GM12873 (cell line): ENCODE results near the gene CDK16.

Experiments used
- CTCF ChIP-seq: IDR thresholded peaks from 2 replicates; pipeline ENCODE4 v1.5.1; 2012; ENCODE audit warnings: low read depth, mild to moderate bottlenecking, moderate library complexity, low read length, control low read depth; ENCODE audit not compliant: insufficient read depth; ENCODE audit errors: missing control alignments

CDK16 gene

GRCh38 chrX:47239199-47239598 lies 20.7 kb downstream of the CDK16 start:
- no peak for TF ChIP-seq CTCF

- TF ChIP-seq CTCF: no peak
Observed at GRCh38 chrX:47239898-47240545, 21.5 kb downstream of the CDK16 start.

- no peak for TF ChIP-seq CTCF
Observed at GRCh38 chrX:47240619-47241018, 22.1 kb downstream of the CDK16 start.

GRCh38 chrX:47241201-47242011 lies 22.9 kb downstream of the CDK16 start:
- TF ChIP-seq CTCF: no peak

- TF ChIP-seq CTCF: no peak
Observed at GRCh38 chrX:47242321-47242720, 23.8 kb downstream of the CDK16 start.

- no peak for TF ChIP-seq CTCF
Observed at GRCh38 chrX:47243351-47243750, 24.9 kb downstream of the CDK16 start.

GRCh38 chrX:47244676-47245075 lies 26.2 kb downstream of the CDK16 start:
- TF ChIP-seq CTCF: no peak
